ENCODE results near the gene TTC21B.

The TTC21B gene

GRCh38 chr2:165857876-165858275 lies 95.7 kb downstream of the TTC21B start:
- TF ChIP-seq CTCF (IDR thresholded peaks at IDR 0.05; ENCODE audit: extremely low read depth, insufficient read depth, missing control alignments) = no peak
- DNase-seq (ENCODE audit: low spot score) = no peak
- in situ Hi-C loops (cut with MboI; ENCODE audit: low pct_unique_long_range_greater_than_20kb, low sequenced_read_pairs, unreplicated experiment) = no loop called here

GRCh38 chr2:165852394-165852793 lies 101.2 kb downstream of the TTC21B start:
- in situ Hi-C loops (cut with MboI; ENCODE audit: low pct_unique_long_range_greater_than_20kb, low sequenced_read_pairs, unreplicated experiment) = no loop called here
- no peak for TF ChIP-seq CTCF (IDR thresholded peaks at IDR 0.05; ENCODE audit: extremely low read depth, insufficient read depth, missing control alignments)
- DNase-seq (ENCODE audit: low spot score) = no peak

GRCh38 chr2:165847001-165847400 lies 106.6 kb downstream of the TTC21B start:
- no peak for TF ChIP-seq CTCF (IDR thresholded peaks at IDR 0.05; ENCODE audit: extremely low read depth, insufficient read depth, missing control alignments)
- in situ Hi-C loops (cut with MboI; ENCODE audit: low pct_unique_long_range_greater_than_20kb, low sequenced_read_pairs, unreplicated experiment) = no loop called here
- DNase-seq (ENCODE audit: low spot score) = no peak

- no peak for TF ChIP-seq CTCF (IDR thresholded peaks at IDR 0.05; ENCODE audit: extremely low read depth, insufficient read depth, missing control alignments)
- no peak for DNase-seq (ENCODE audit: low spot score)
- in situ Hi-C loops (cut with MboI; ENCODE audit: low pct_unique_long_range_greater_than_20kb, low sequenced_read_pairs, unreplicated experiment) = no loop called here
Observed at GRCh38 chr2:165846056-165846455, 107.5 kb downstream of the TTC21B start.

- in situ Hi-C loops (cut with MboI; ENCODE audit: low pct_unique_long_range_greater_than_20kb, low sequenced_read_pairs, unreplicated experiment) = no loop called here
- DNase-seq (ENCODE audit: low spot score) = no peak
- TF ChIP-seq CTCF (IDR thresholded peaks at IDR 0.05; ENCODE audit: extremely low read depth, insufficient read depth, missing control alignments) = no peak
Observed at GRCh38 chr2:165844216-165844615, 109.4 kb downstream of the TTC21B start.

GRCh38 chr2:165843351-165843750 lies 110.2 kb downstream of the TTC21B start:
- no peak for DNase-seq (ENCODE audit: low spot score)
- in situ Hi-C loops (cut with MboI; ENCODE audit: low pct_unique_long_range_greater_than_20kb, low sequenced_read_pairs, unreplicated experiment) = no loop called here
- no peak for TF ChIP-seq CTCF (IDR thresholded peaks at IDR 0.05; ENCODE audit: extremely low read depth, insufficient read depth, missing control alignments)
